ENCODE results near the gene KAT6B. TPM values are rescaled to one million over a fixed set of nuclear protein-coding genes. Genes with fewer than 3 reads are reported as not detected.

Gene KAT6B
- polyA plus RNA-seq, 10 donors, result 13.5 to 22.3 (median 19.3) TPM

GRCh38 chr10:74949843-74950765 lies 123.7 kb downstream of the KAT6B start:
- no peak for DNase-seq

DNA sequence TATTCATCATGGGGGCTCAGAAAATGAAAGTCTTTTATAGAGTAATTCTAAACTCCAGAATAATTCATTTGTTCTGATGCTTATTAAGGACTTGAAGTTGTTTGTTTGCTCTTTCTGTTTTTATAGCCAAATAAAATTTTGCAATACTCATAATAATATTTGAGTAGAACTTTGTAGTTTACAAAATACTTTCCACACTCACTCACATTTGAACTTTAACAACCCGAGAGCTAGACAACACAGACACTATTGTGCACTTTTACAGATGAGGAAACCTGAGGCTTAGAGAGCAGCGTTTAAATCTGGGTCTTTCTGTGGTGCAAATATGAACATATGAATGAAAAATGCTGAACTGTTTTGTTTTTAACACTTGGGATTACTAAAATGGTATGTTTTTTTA lies 126.8 kb downstream of the KAT6B start:
- no peak for DNase-seq

GRCh38 chr10:74955796-74956195 lies 129.4 kb downstream of the KAT6B start:
- DNase-seq, result no peak

- DNase-seq, result no peak
These were observed 130.2 kb downstream of the KAT6B start for GRCh38 chr10:74956555-74957111.

GRCh38 chr10:74957285-74957961 lies 131.0 kb downstream of the KAT6B start:
- DNase-seq, result peak in 1 of 3 donors; percentile 52

GRCh38 chr10:74958316-74958715 lies 131.9 kb downstream of the KAT6B start:
- no peak for DNase-seq

GRCh38 chr10:74960670-74961069 lies 134.3 kb downstream of the KAT6B start:
- no peak for DNase-seq

DNA sequence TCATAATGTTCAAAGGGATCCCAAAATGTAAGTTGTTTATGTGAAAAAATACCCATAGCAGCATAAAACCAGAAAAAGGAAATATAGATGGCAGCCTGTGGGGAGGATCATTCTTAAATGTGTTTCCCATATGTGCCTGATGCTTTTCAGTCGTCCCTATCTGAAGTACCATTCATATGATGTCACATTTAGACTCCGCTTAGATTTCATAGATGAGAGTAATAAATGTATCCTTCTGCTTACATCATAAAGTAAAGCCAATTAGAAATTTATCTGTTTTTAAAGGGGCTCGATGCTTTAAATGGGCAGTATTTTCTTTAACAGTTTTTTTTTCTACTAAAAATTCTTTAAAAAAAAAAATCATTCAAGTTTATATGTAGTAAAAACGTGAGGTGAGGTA lies 136.1 kb downstream of the KAT6B start:
- DNase-seq, result no peak

DNA sequence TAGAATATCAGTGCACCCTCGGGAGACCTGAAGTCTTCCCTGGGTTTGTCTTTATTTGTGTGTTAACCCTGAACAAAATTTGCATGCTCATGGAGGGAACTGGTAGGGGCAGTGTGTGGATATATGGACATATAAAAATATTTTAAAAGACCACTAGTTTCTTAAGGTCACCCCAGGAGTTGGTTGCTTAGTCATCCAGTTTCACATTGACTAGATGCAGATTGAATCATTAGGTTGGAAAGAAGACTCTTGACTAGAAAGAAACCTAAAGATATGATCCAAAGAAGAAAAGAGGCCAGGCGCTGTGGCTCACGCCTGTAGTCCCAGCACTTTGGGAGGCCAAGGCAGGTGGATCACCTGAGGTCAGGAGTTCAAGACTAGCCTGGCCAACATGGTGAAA lies 137.1 kb downstream of the KAT6B start:
- DNase-seq, result no peak

DNA sequence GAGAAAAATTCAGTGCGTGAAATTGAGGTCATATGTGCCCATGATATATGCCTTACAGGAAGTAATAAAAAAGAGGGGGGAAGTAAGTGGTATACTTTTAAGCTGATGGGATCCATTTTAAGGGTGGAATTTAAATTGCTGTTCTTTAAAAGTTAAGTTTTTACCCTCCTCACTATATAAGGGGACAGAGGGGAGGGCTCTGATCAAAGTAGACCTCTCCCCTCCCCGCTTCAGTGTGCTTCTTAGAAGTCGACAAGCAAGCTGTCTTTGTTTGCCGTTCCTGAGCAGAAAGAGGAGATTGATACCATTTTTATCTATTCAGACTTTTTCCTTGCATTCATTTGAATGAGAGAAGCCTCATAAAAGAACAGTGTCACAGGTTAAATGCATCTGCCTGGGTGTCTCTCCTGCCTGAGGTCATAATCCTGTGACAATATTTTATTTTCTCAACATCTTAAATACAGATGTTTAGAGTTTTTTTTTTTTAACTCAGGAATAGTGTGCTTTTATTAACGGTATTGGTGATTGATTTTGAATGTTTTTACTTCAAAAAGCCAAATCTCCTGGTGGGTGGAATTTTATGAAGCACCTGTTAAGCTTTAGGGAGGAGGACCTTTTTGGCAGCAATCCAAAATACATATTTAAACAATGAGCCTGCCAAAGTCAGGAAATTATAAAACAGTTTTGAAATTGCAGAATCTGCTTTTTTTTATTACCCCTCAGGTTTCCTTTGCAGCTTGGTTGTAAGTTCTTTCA lies 141.7 kb downstream of the KAT6B start:
- DNase-seq, result peak in 1 of 3 donors; percentile 37

DNA sequence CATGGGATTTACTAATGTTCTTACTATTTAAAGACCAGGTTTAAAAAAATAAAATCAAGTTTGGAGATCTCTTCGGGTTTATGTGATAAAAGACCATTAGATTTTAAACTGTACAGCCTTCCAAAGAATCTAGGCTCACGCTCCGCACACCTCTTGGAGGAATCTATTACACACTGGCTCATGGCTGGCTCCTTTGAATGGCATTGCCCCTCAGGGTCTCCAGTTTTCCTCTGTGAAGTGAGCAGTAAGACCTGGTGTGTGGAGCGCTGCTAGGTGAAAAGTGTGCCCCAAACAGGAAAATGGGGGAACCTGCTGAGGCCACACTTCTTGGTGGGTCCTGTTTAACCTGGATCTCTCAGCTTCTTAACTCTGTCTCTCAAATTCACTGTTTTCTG lies 142.3 kb downstream of the KAT6B start:
- DNase-seq, result no peak

DNA sequence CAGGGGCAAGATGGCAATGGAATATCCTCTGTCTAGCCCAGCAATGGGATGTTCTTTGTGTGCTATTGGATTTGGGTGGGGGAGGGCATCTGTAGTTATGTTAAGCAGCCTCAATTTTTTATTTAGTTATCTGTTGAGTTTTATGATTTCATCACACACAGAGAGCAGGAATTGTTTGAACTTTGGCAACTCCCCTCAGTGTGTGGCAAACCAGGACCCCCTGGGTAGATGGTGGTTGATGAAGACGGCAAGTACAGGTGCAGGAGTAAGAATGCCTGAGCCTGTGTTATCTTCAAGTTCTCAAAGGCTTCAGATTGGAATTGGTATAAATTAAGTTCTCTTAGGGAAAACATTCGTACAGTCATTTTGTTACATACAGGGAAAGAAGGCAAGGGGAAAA lies 142.7 kb downstream of the KAT6B start:
- no peak for DNase-seq

GRCh38 chr10:74969530-74969929 lies 143.1 kb downstream of the KAT6B start:
- DNase-seq, result no peak

GRCh38 chr10:74973741-74974392 lies 147.5 kb downstream of the KAT6B start:
- peak in 2 of 3 donors; percentile 31 to 70 for DNase-seq

DNA sequence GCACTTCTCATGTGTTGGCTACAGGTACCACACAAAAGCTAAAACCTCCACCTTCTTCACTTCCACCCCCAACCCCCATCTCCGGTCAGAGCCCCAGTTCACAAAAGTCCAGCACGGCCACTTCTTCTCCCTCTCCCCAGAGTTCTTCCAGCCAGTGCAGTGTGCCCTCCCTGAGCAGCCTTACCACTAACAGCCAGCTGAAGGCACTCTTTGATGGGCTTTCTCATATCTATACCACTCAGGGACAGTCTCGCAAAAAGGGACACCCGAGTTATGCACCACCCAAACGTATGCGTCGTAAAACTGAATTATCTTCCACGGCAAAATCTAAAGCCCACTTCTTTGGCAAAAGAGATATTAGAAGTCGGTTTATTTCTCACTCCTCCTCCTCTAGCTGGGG lies 149.4 kb downstream of the KAT6B start:
- DNase-seq, result no peak

- no peak for DNase-seq
These were observed 150.2 kb downstream of the KAT6B start for GRCh38 chr10:74976565-74976964.

DNA sequence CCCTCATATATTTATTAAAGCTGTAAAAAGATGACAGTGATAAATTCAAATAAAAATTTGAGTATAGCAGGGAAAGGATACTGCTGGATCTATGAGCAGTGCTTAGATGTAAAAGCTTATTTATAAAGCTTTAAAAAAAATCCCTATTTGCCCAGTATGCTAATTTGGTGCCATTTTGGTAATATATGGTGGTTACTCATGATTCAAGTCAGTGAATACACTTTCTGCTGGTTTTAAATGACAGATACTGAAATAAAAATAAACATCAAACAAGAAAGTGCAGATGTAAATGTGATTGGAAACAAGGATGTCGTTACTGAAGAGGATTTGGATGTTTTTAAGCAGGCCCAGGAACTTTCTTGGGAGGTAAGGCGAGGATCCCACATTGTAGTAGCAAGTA lies 150.7 kb downstream of the KAT6B start:
- no peak for DNase-seq

GRCh38 chr10:74977913-74978847 lies 151.8 kb downstream of the KAT6B start:
- DNase-seq, result no peak

DNA sequence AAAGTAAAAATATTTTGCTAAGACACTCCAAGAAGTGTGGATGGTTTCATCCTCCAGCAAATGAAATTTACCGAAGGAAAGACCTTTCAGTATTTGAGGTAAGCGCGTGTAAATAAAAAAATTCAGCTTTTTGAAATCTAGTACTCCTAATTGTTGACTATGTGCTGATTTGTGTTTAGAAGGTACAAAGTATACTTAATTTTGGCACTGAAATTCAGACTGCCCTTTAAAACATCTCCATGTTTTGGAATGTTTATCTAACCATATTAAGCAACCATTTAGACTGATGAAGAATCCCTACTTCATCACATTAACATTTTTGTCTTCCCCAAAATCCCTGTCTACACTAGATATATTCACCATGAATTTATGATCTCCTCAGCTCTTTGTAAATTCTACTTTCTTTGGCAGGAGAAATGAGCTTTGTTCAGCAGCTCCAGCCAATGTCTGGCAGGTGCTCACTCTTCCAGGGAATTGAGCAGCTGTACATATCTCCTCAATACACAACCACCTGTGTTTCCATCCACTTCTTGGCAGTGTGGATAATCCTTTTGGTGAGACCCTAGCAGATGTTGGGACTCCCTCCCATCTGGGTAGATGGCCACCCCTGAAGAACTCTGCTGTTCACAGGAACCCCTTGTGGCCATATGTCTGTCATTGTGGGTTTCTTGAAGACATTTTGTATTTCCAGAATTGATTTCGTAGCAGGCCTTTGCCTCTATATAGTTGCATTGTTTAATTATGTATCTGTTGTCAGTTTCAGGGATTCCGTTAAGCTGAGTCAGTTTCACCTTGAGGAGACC lies 155.6 kb downstream of the KAT6B start:
- peak; percentile 65 to 90 (median 76) for DNase-seq

DNA sequence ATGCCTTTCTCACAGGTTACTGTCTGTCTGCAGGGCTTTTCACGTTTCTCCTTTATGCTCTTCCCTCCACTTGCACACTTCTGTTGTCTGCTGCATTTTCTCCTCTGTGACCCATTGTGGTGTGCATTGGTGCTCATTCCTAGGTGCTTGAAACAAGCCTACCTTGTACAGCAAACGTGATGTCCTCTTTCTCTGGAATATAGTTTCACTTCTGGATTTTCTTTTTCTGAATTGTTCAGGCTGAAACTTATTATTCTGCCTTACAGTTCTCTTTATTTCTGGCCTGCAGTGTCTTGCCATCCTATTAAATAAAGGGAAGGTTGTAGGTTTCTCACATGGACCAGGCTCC lies 156.2 kb downstream of the KAT6B start:
- no peak for DNase-seq
